Prostate gland (tissue), 2 donors: ENCODE results near the gene METTL13. TPM values are rescaled to one million over a fixed set of nuclear protein-coding genes. Genes with fewer than 3 reads are reported as not detected.

Source experiments
- DNase-seq: peaks from one replicate; pipeline ENCODE4 v3.0.0-alpha.2; 2019; ENCODE audit warnings: low spot score
- H3K27ac ChIP-seq, 2 donors: fragments of 200-600 bp; sonication (generic); 2 replicates each; pipeline ENCODE4 v1.5.1; 2017 to 2019
- H3K27me3 ChIP-seq: fragments of 200-600 bp; sonication (generic); replicated peaks from 2 replicates; pipeline ENCODE4 v1.5.1; 2019; ENCODE audit not compliant: insufficient read depth
- H3K36me3 ChIP-seq, 2 donors: fragments of 200-600 bp; sonication (generic); 1 replicate in 1 of 2; 2 replicates in 1 of 2; pipeline versions ENCODE4 v1.5.1 to v1.8.1; 2017 to 2019
- H3K4me1 ChIP-seq: fragments of 200-600 bp; sonication (generic); replicated peaks from 2 replicates; pipeline ENCODE4 v1.5.1; 2019
- H3K4me3 ChIP-seq, 2 donors: fragments of 200-600 bp; sonication (generic); 2 replicates each; pipeline ENCODE4 v1.5.1; 2017 to 2019
- H3K9me3 ChIP-seq: fragments of 200-600 bp; sonication (generic); 2 replicates; pipeline ENCODE4 v1.5.1; 2017
- POLR2A ChIP-seq: fragments of 450-650 bp; IDR thresholded peaks from one replicate; pipeline ENCODE4 v1.6.1; 2016; ENCODE audit warnings: antibody characterized with exemption, mild to moderate bottlenecking
- POLR2AphosphoS5 ChIP-seq: sonication (generic); formaldehyde crosslinking; IDR thresholded peaks from one replicate; pipeline ENCODE4 v1.6.1; 2017; ENCODE audit warnings: antibody characterized with exemption
- WGBS: methylation state at CpG from one replicate; pipeline ENCODE4 v1.1.5; 2018; 5-methylcytosine and 5-hydroxymethylcytosine counted together
- intact Hi-C: fragments of 100-400 bp; cut with DNase I; formaldehyde crosslinking; loops from one replicate; pipeline ENCODE4 v1.14.2; 2022
- total RNA-seq, 2 donors: library from RNA; depleted of rRNA; stranded (reverse); fragments of >200 nt; gene quantifications; one replicate each; pipeline ENCODE4 v1.1.0, GENCODE V29; 2016
- TF ChIP-seq, protein P1 (sequence below), 4 experiments: fragments of 200-600 bp in 2 of 4; fragments of 450-650 bp in 2 of 4; sonication (generic) in 2 of 4; IDR thresholded peaks; 1 replicate in 3 of 4; 2 replicates in 1 of 4; pipeline ENCODE4 v1.5.1; 2016 to 2019; ENCODE audit warnings: antibody characterized with exemption in 4 of 4, mild to moderate bottlenecking in 2 of 4, moderate library complexity in 2 of 4

The METTL13 gene
- total RNA-seq, 2 donors from 2014 or later = 25.5 to 49.8 TPM

DNA sequence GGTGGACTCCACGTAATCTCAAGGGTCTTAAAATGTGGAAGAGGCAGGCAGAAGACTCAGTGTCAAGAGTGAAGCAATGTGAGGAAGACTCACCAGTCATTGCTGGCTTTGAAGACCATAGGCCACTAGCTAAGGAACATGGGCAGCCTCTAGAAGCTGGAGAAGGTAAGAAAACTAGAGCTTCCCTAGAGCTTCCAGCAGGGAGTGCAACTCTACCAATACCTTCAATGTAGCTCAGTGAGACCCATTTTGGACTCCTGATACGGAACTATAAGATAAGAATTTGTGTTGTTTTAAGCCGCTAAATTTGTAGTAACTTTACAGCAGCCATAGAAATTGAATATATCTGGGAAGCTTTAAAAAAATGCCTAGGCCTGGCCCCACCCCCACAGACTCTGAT, 18.9 kb downstream of the METTL13 start:
- no peaks in the 10 kb centered on the region for H3K36me3 ChIP-seq
- no peaks in the 10 kb centered on the region for H3K4me1 ChIP-seq
- no peak for TF ChIP-seq POLR2AphosphoS5
- TF ChIP-seq, protein P1, sequence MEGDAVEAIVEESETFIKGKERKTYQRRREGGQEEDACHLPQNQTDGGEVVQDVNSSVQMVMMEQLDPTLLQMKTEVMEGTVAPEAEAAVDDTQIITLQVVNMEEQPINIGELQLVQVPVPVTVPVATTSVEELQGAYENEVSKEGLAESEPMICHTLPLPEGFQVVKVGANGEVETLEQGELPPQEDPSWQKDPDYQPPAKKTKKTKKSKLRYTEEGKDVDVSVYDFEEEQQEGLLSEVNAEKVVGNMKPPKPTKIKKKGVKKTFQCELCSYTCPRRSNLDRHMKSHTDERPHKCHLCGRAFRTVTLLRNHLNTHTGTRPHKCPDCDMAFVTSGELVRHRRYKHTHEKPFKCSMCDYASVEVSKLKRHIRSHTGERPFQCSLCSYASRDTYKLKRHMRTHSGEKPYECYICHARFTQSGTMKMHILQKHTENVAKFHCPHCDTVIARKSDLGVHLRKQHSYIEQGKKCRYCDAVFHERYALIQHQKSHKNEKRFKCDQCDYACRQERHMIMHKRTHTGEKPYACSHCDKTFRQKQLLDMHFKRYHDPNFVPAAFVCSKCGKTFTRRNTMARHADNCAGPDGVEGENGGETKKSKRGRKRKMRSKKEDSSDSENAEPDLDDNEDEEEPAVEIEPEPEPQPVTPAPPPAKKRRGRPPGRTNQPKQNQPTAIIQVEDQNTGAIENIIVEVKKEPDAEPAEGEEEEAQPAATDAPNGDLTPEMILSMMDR (IDR thresholded peaks at IDR 0.05) = no peak
- TF ChIP-seq POLR2A = no peak
- WGBS = 91% methylated on average over 3 of the region's 3 CpGs
- no peaks in the 10 kb centered on the region for H3K27me3 ChIP-seq
- no peaks in the 10 kb centered on the region for H3K9me3 ChIP-seq
- DNase-seq = no peak
- no peak overlapping the region for H3K27ac ChIP-seq
- H3K4me3 ChIP-seq = no peak overlapping the region
- intact Hi-C loops = loop anchor here (2.0 to 10.0 kb wide), 2 partner anchors 184 to 644 kb away; partner anchors contain the start of gene PIGC

DNA sequence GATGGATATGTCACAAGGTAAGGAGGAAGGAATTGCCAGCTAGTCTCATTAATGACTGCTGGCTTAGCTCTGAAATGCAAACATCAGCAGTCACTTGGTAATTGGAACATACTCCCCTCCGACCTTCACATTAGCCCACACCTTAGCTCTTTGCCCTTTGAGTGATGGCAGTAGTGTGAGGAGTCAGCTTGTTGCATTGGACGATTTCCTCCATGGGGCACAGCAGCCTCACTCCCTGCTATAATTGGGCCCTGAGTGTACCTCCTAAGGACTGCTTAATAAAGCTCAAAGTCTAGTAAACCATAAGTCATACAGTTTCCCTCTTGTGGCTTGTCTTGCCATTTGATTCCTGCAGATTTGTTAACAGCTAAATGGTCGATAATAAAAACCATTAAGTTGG, 19.4 kb downstream of the METTL13 start:
- Histone ChIP-seq H3K36me3 (no peaks in the 10 kb centered on the region), H3K4me1 (no peaks in the 10 kb centered on the region), H3K9me3 (no peaks in the 10 kb centered on the region), H3K27ac (no peak overlapping the region), H3K4me3 (no peak overlapping the region), H3K27me3 (no peaks in the 10 kb centered on the region)
- DNase-seq = no peak
- 72% methylated on average over 3 of the region's 3 CpGs for WGBS
- TF ChIP-seq, protein P1 (IDR thresholded peaks at IDR 0.05) = no peak
- TF ChIP-seq POLR2AphosphoS5 = no peak
- TF ChIP-seq POLR2A = no peak
- intact Hi-C loops = loop anchor here (2.0 to 10.0 kb wide), 2 partner anchors 184 to 644 kb away; partner anchors contain the start of gene PIGC

DNA sequence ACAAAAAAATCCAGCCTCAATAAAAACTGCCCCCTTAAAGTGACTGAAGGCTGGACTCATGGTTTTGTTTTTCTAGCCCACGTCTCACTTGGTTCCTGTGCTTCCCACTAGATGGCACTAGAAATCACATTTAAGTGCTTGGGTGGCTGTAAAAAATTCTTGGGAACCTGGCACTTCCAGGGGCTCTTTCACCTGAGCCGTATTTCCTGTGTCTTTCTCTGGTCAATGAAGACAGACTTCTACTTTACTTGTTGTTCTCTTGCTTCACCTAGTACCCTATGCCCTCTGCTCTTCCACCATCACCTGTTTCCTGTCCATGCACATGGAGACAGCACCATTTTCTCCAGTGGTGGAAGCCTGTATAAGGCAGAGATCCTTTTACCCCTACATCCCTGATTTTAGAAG, 20.0 kb downstream of the METTL13 start:
- peak; percentile 15 for DNase-seq
- no peaks in the 10 kb centered on the region for H3K4me1 ChIP-seq
- no peak overlapping the region for H3K4me3 ChIP-seq
- 0% methylated on average over 2 of the region's 2 CpGs for WGBS
- H3K9me3 ChIP-seq = no peaks in the 10 kb centered on the region
- TF ChIP-seq POLR2AphosphoS5 (no peak), POLR2A (no peak)
- TF ChIP-seq, protein P1 (IDR thresholded peaks at IDR 0.05) = peak; percentile 33 to 70 (median 62)
- no peak overlapping the region for H3K27ac ChIP-seq
- no peaks in the 10 kb centered on the region for H3K27me3 ChIP-seq
- intact Hi-C loops = loop anchor here (2.0 to 10.0 kb wide), 2 partner anchors 183 to 643 kb away; partner anchors contain the start of gene PIGC
- no peaks in the 10 kb centered on the region for H3K36me3 ChIP-seq

- Histone ChIP-seq H3K27me3 (no peaks in the 10 kb centered on the region), H3K27ac (no peak overlapping the region), H3K4me3 (no peak overlapping the region), H3K9me3 (no peaks in the 10 kb centered on the region), H3K4me1 (no peaks in the 10 kb centered on the region), H3K36me3 (no peaks in the 10 kb centered on the region)
- intact Hi-C loops = loop anchor here (10.0 kb wide), 1 partner anchor 643 kb away; the partner anchor contains the start of gene PIGC
- no peak for DNase-seq
- WGBS = 98% methylated on average over 3 of the region's 3 CpGs
- TF ChIP-seq, protein P1 (IDR thresholded peaks at IDR 0.05) = no peak
- TF ChIP-seq POLR2AphosphoS5 = no peak
- TF ChIP-seq POLR2A = no peak
These were observed 20.7 kb downstream of the METTL13 start for GRCh38 chr1:171802207-171802606.

DNA sequence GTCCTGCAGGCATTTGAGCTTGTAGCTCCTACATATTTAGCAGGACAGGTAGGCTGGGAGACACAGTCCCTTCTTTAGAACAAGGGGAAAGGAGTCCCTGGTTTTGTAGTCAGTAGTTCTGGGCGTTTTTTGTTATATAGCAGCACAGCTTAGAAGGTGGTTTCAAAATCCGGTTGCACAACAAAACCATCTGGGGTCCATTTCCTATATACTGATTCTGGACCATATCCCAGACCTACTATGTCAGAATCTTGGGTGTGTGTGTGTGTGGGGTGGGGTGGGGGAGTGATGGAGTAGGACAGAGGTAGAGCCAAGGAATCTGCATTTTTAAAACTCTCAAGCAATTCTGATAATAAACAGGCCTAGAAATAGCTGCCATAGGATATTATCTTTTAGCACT, 21.6 kb downstream of the METTL13 start:
- Histone ChIP-seq H3K36me3 (no peaks in the 10 kb centered on the region), H3K9me3 (no peaks in the 10 kb centered on the region), H3K4me3 (no peak overlapping the region), H3K4me1 (no peaks in the 10 kb centered on the region), H3K27ac (no peak overlapping the region), H3K27me3 (no peaks in the 10 kb centered on the region)
- WGBS = 72% methylated on average over 2 of the region's 2 CpGs
- no peak for DNase-seq
- TF ChIP-seq POLR2A (no peak), POLR2AphosphoS5 (no peak)
- TF ChIP-seq, protein P1 (IDR thresholded peaks at IDR 0.05) = no peak
- intact Hi-C loops = loop anchor here (10.0 kb wide), 1 partner anchor 642 kb away; the partner anchor contains the start of gene PIGC
